Endothelial cell of umbilical vein (primary cell): ENCODE data around the gene MGLL. TPM values are rescaled to one million over a fixed set of nuclear protein-coding genes. Genes with fewer than 3 reads are reported as not detected.

Experiments
- BruUV-seq: library from RNA; stranded (reverse); fragments of 400-500 nt; replicated peaks from 2 replicates; lab custom pipeline; 2021; lab: Mats Ljungman, UMichigan
- CTCF ChIA-PET: fragments of 300-600, 350-600 bp; sonication (Branson Sonifier 250); formaldehyde crosslinking; loops from one replicate; lab custom pipeline; 2021; ENCODE audit warnings: antibody characterized with exemption, inconsistent platforms; lab: Charles Lee
- POLR2A ChIA-PET: fragments of 300-600, 350-600 bp; sonication (Branson Sonifier 250); formaldehyde crosslinking; loops from one replicate; lab custom pipeline; 2021; ENCODE audit warnings: antibody characterized with exemption, inconsistent platforms; lab: Charles Lee
- DNase-seq: peaks from one replicate; pipeline ENCODE4 v3.0.0-alpha.2; 2011; ENCODE audit warnings: low read depth, low spot score
- FAIRE-seq: peaks from 2 replicates; lab custom pipeline; 2011; peaks lifted over from hg19 to GRCh38; lab: Jason Lieb, UNC
- H2AFZ ChIP-seq: 2 replicates; pipeline ENCODE4 v1.6.0; 2012; ENCODE audit warnings: low read depth, low read length, control low read depth, inconsistent platforms
- H3K27ac ChIP-seq: 2 replicates; pipeline ENCODE4 v1.5.1; 2011; ENCODE audit warnings: low read depth, mild to moderate bottlenecking, control low read depth, low read length, moderate library complexity; ENCODE audit not compliant: insufficient read depth
- H3K27me3 ChIP-seq, 2 experiments: 2 replicates each; pipeline versions ENCODE4 v1.6.0 to v1.6.1; 2011; ENCODE audit warnings: low read length in 2 of 2, mixed read lengths in 1 of 2; ENCODE audit not compliant: control insufficient read depth in 2 of 2, insufficient read depth in 2 of 2
- H3K36me3 ChIP-seq, 2 experiments: 2 replicates in 1 of 2; 3 replicates in 1 of 2; pipeline ENCODE4 v1.5.1; 2011; ENCODE audit warnings: low read length in 2 of 2, mild to moderate bottlenecking in 1 of 2, moderate library complexity in 1 of 2; ENCODE audit not compliant: control insufficient read depth in 2 of 2, insufficient read depth in 2 of 2; ENCODE audit errors: extremely low read depth in 1 of 2
- H3K4me1 ChIP-seq: 3 replicates; pipeline ENCODE4 v1.5.1; 2011; ENCODE audit warnings: mild to moderate bottlenecking, low read length; ENCODE audit not compliant: control insufficient read depth, insufficient read depth; ENCODE audit errors: extremely low read depth
- H3K4me2 ChIP-seq: 2 replicates; pipeline ENCODE4 v1.6.1; 2011; ENCODE audit warnings: low read length, control low read depth, mixed read lengths; ENCODE audit not compliant: insufficient read depth
- H3K4me3 ChIP-seq, 3 experiments: fragments of 200-600 bp in 1 of 3; sonication (generic), shearing (Covaris generic) in 1 of 3; replicated peaks in 1 of 3; 2 replicates each; pipeline ENCODE4 v1.5.1; 2011 to 2016; ENCODE audit warnings: control low read depth in 3 of 3, low read length in 3 of 3, mild to moderate bottlenecking in 2 of 3, inconsistent platforms in 1 of 3, low read depth in 1 of 3, moderate library complexity in 1 of 3; ENCODE audit not compliant: insufficient read depth in 1 of 3
- H3K79me2 ChIP-seq: 2 replicates; pipeline ENCODE4 v1.6.0; 2012; ENCODE audit warnings: low read length, inconsistent platforms; ENCODE audit not compliant: control insufficient read depth, insufficient read depth
- H3K9ac ChIP-seq: replicated peaks from 2 replicates; pipeline ENCODE3; 2011; ENCODE audit warnings: low read length, control low read depth; ENCODE audit not compliant: insufficient read depth; ENCODE audit errors: extremely low read depth
- H3K9me1 ChIP-seq: replicated peaks from 3 replicates; pipeline ENCODE4 v1.6.0; 2011; ENCODE audit warnings: mild to moderate bottlenecking, low read length; ENCODE audit not compliant: control insufficient read depth, insufficient read depth; ENCODE audit errors: extremely low read depth
- H3K9me3 ChIP-seq: replicated peaks from 2 replicates; pipeline ENCODE4 v1.5.1; 2012; ENCODE audit warnings: low read length, inconsistent platforms; ENCODE audit not compliant: control insufficient read depth, insufficient read depth
- H4K20me1 ChIP-seq: replicated peaks from 2 replicates; pipeline ENCODE3; 2011; ENCODE audit warnings: mild to moderate bottlenecking, low read length; ENCODE audit not compliant: control insufficient read depth, insufficient read depth; ENCODE audit errors: extremely low read depth
- EZH2 ChIP-seq: IDR thresholded peaks from 2 replicates; pipeline ENCODE4 v1.6.1; 2012; ENCODE audit warnings: borderline replicate concordance, low read depth, mild to moderate bottlenecking, moderate library complexity, low read length, inconsistent platforms; ENCODE audit not compliant: severe bottlenecking
- FOS ChIP-seq: IDR thresholded peaks from 2 replicates; pipeline ENCODE4 v1.6.1; 2011; ENCODE audit warnings: mild to moderate bottlenecking, low read length, moderate library complexity, borderline replicate concordance; ENCODE audit not compliant: insufficient read depth
- GATA2 ChIP-seq: IDR thresholded peaks from 2 replicates; pipeline ENCODE4 v1.7.0; 2011; ENCODE audit warnings: low read depth, mild to moderate bottlenecking, moderate library complexity, mixed read lengths, low read length; ENCODE audit not compliant: insufficient read length, insufficient read depth
- JUN ChIP-seq: IDR thresholded peaks from 2 replicates; pipeline ENCODE4 v1.6.1; 2011; ENCODE audit warnings: borderline replicate concordance, low read depth; ENCODE audit not compliant: insufficient read length, insufficient read depth
- MYC ChIP-seq: IDR thresholded peaks from one replicate; pipeline ENCODE4 v1.6.1; 2011; ENCODE audit warnings: mild to moderate bottlenecking, low read depth, low read length
- POLR2A ChIP-seq: IDR thresholded peaks from 2 replicates; pipeline ENCODE4 v1.6.1; 2012; ENCODE audit warnings: low read depth, mild to moderate bottlenecking, control low read depth, low read length
- POLR2AphosphoS5 ChIP-seq: IDR thresholded peaks from 2 replicates; pipeline ENCODE4 v1.6.1; 2012; ENCODE audit warnings: low read depth, mild to moderate bottlenecking, control low read depth, low read length, moderate library complexity; ENCODE audit not compliant: insufficient read depth
- dilution Hi-C: fragments of 300-500 bp; cut with MboI; formaldehyde crosslinking; loops from one replicate; pipeline ENCODE4 v1.15.0; 2019; ENCODE audit warnings: low sequenced_read_pairs; ENCODE audit not compliant: extremely low pct_ligation_motif_present
- intact Hi-C: fragments of 100-400 bp; cut with micrococcal nuclease; formaldehyde crosslinking; loops from one replicate; pipeline ENCODE4 v1.10.0; 2022
- polyA plus RNA-seq, 4 experiments: library from polyadenylated mRNA; depleted of rRNA in 3 of 4; stranded (reverse) in 3 of 4; unstranded in 1 of 4; fragments of >200 nt; gene quantifications; 2 replicates each; pipeline versions ENCODE4 v1.2.1 to v1.2.3, GENCODE V29; 2011 to 2012; ENCODE audit warnings: missing spikeins in 1 of 4
- total RNA-seq: library from RNA; stranded (reverse); gene quantifications from 2 replicates; pipeline ENCODE4 v1.2.3, GENCODE V29; 2021
- TF ChIP-seq, protein P1 (sequence below), 2 donors: IDR thresholded peaks; 1 replicate in 1 of 2; 2 replicates in 1 of 2; pipeline ENCODE4 v1.5.1; 2011; ENCODE audit warnings: low read length in 2 of 2, mild to moderate bottlenecking in 2 of 2, moderate library complexity in 2 of 2, control low read depth in 1 of 2, inconsistent platforms in 1 of 2, low read depth in 1 of 2; ENCODE audit not compliant: insufficient read depth in 1 of 2; ENCODE audit errors: extremely low read depth in 1 of 2
- TF ChIP-seq, protein P2 (sequence below): IDR thresholded peaks from 2 replicates; pipeline ENCODE4 v1.6.1; 2011; ENCODE audit not compliant: insufficient read depth, insufficient read length

Gene MGLL
- total and polyA plus RNA-seq, 2 donors (not counting 3 experiments of a cell fraction or from before 2014, with no cell fraction given): 30.7 to 60.2 TPM

DNA sequence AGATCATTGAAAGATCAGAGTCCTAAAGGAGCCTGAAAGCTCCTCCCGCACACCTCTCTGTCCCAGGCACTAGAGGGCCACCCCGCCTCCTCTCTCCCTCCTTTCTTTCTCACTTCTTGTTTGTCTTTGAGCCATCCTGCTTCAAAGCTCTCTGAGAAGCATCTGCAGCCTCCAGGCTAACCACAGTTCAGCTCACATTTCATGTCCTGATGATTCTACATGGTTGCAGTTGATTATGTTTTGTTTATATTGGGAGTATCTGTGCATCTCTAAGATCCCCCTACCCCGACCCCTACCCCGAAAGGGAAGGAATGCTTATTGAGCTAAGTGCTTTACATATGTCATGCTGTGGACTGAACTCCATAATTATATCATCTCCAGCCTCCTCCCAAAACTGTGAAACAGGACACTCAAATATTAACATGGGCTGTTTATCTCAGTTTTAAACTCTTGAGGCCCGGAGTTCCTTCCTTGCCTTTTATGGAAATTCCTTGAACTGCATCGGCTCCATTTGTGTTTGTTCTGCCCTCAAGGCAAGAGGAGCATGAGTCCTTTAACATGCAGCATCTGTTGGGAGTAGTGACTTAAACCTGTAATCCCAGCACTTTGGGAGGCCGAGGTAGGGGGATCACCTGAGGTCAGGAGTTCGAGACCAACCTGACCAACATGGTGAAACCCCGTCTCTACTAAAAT, 30.9 kb downstream of the MGLL start:
- Histone ChIP-seq H4K20me1 (no peaks in the 10 kb centered on the region), H3K36me3 (no peaks in the 10 kb centered on the region), H3K27me3 (no peaks in the 10 kb centered on the region), H3K9me3 (no peaks in the 10 kb centered on the region), H3K4me2 (no peak overlapping the region), H3K27ac (no peak overlapping the region), H2AFZ (no peak overlapping the region), H3K9ac (no peak overlapping the region), H3K9me1 (no peaks in the 10 kb centered on the region), H3K79me2 (peaks cover 12% of the 10 kb centered on the region), H3K4me1 (peaks cover 6% of the 10 kb centered on the region), H3K4me3 (no peak overlapping the region)
- DNase-seq (no peak), FAIRE-seq (peak; percentile 38)
- no TSS peak for BruUV-seq
- dilution Hi-C loops: no loop called here
- intact Hi-C loops: no loop called here
- CTCF ChIA-PET: interaction anchor here (0.7 to 3.3 kb wide), 16 partner anchors 8 to 139 kb away, joined by 3 to 23 read pairs (median 3); partner anchors contain the start of gene MGLL
- POLR2A ChIA-PET: no interaction called here
- TF ChIP-seq, protein P1, sequence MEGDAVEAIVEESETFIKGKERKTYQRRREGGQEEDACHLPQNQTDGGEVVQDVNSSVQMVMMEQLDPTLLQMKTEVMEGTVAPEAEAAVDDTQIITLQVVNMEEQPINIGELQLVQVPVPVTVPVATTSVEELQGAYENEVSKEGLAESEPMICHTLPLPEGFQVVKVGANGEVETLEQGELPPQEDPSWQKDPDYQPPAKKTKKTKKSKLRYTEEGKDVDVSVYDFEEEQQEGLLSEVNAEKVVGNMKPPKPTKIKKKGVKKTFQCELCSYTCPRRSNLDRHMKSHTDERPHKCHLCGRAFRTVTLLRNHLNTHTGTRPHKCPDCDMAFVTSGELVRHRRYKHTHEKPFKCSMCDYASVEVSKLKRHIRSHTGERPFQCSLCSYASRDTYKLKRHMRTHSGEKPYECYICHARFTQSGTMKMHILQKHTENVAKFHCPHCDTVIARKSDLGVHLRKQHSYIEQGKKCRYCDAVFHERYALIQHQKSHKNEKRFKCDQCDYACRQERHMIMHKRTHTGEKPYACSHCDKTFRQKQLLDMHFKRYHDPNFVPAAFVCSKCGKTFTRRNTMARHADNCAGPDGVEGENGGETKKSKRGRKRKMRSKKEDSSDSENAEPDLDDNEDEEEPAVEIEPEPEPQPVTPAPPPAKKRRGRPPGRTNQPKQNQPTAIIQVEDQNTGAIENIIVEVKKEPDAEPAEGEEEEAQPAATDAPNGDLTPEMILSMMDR (IDR thresholded peaks at IDR 0.05; ENCODE audit: extremely low read depth in 1 of 2, insufficient read depth in 1 of 2, low read depth in 1 of 2, low read length in 2 of 2): peak in 1 of 2 donors; percentile 4
- TF ChIP-seq, protein P2, sequence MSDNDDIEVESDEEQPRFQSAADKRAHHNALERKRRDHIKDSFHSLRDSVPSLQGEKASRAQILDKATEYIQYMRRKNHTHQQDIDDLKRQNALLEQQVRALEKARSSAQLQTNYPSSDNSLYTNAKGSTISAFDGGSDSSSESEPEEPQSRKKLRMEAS: no peak

DNA sequence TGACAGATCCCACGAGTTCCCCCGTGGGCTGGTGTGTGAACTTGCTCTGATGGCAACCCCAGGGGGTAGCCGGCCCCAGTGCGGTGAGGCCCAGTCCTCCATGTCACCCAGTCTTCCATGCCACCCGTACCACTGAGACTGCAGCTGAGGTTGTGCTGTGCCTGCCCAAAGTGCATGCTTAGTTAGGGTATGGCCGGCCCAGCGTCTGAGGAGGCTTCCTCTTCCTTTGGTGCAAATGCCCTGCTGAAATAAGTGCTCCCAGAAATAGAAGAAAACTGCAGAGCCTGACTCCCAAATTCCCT, 31.5 kb downstream of the MGLL start:
- no peak for FAIRE-seq
- Histone ChIP-seq H3K4me3 (no peak overlapping the region), H3K79me2 (peaks cover 9% of the 10 kb centered on the region), H3K36me3 (no peaks in the 10 kb centered on the region), H3K27me3 (no peaks in the 10 kb centered on the region), H3K27ac (no peak overlapping the region), H2AFZ (no peak overlapping the region), H3K9me3 (no peaks in the 10 kb centered on the region), H3K4me2 (no peak overlapping the region), H3K9me1 (no peaks in the 10 kb centered on the region), H3K9ac (no peak overlapping the region), H3K4me1 (peaks cover 6% of the 10 kb centered on the region), H4K20me1 (no peaks in the 10 kb centered on the region)
- POLR2A ChIA-PET: no interaction called here
- DNase-seq: no peak
- CTCF ChIA-PET: interaction anchor here (0.7 to 3.3 kb wide), 15 partner anchors 9 to 138 kb away, joined by 3 to 23 read pairs (median 3); partner anchors contain the start of gene MGLL
- dilution Hi-C loops (no loop called here), intact Hi-C loops (no loop called here)
- BruUV-seq: no TSS peak
- TF ChIP-seq POLR2AphosphoS5: no peak
- TF ChIP-seq, protein P2: no peak
- no peak for TF ChIP-seq JUN
- TF ChIP-seq GATA2: no peak
- no peak for TF ChIP-seq EZH2
- no peak for TF ChIP-seq MYC
- TF ChIP-seq, protein P1 (IDR thresholded peaks at IDR 0.05; ENCODE audit: extremely low read depth in 1 of 2, insufficient read depth in 1 of 2, low read depth in 1 of 2, low read length in 2 of 2): no peak
- TF ChIP-seq FOS: no peak
- TF ChIP-seq POLR2A: no peak
